ENCODE measurements around the gene ITGB3.

- TF ChIP-seq, protein P1, sequence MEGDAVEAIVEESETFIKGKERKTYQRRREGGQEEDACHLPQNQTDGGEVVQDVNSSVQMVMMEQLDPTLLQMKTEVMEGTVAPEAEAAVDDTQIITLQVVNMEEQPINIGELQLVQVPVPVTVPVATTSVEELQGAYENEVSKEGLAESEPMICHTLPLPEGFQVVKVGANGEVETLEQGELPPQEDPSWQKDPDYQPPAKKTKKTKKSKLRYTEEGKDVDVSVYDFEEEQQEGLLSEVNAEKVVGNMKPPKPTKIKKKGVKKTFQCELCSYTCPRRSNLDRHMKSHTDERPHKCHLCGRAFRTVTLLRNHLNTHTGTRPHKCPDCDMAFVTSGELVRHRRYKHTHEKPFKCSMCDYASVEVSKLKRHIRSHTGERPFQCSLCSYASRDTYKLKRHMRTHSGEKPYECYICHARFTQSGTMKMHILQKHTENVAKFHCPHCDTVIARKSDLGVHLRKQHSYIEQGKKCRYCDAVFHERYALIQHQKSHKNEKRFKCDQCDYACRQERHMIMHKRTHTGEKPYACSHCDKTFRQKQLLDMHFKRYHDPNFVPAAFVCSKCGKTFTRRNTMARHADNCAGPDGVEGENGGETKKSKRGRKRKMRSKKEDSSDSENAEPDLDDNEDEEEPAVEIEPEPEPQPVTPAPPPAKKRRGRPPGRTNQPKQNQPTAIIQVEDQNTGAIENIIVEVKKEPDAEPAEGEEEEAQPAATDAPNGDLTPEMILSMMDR (IDR thresholded peaks at IDR 0.05; ENCODE audit: borderline replicate concordance, extremely low read depth, low read length, poor library complexity, severe bottlenecking) = no peak
- TF ChIP-seq EZH2 (IDR thresholded peaks at IDR 0.05; ENCODE audit: borderline replicate concordance, low read depth, low read length, severe bottlenecking) = no peak
Measured at GRCh38 chr17:47208744-47209488, 44.7 kb upstream of the ITGB3 start, which contains the start of gene MYL4.
